K562 (cell line): ENCODE results near the gene LIMCH1. TPM values are rescaled to one million over a fixed set of nuclear protein-coding genes. Genes with fewer than 3 reads are reported as not detected.

Experiments used
- ATAC-seq: fragments of 200-7000 bp; cut with Tn5 transposase; 3 replicates; pipeline ENCODE4 v1.9.1; 2020; ENCODE audit warnings: moderate library complexity
- BruUV-seq: library from RNA; stranded (reverse); fragments of 400-500 nt; replicated peaks from 2 replicates; lab custom pipeline; 2021; lab: Mats Ljungman, UMichigan
- CTCF ChIA-PET: fragments of 300-600 bp; formaldehyde crosslinking; extraction: SDS; loops from one replicate; lab custom pipeline; 2021; ENCODE audit warnings: low intra/inter-chr PET ratio; lab: Yijun Ruan, JAX
- POLR2A ChIA-PET: fragments of 300-600, 350-650 bp; sonication (Branson Sonifier 250); formaldehyde crosslinking; extraction: SDS; loops from one replicate; lab custom pipeline; 2021; ENCODE audit warnings: antibody characterized with exemption, inconsistent platforms; lab: Yijun Ruan, JAX
- DNase-seq, 4 experiments: peaks; one replicate each; pipeline versions ENCODE4 v3.0.0 to v3.0.0-alpha.2; 2011 to 2018; ENCODE audit warnings: low spot score in 3 of 4, mixed read lengths in 3 of 4; ENCODE audit errors: extremely low read depth in 1 of 4
- FAIRE-seq: peaks from 2 replicates; lab custom pipeline; 2011; peaks lifted over from hg19 to GRCh38; lab: Jason Lieb, UNC
- H2AFZ ChIP-seq: 2 replicates; pipeline ENCODE4 v1.6.0; 2011; ENCODE audit warnings: low read depth, low read length, control low read depth, inconsistent platforms
- H3K27ac ChIP-seq: fragments of 200-600 bp; 3 replicates; pipeline ENCODE4 v1.8.0; 2011; ENCODE audit warnings: low read depth, mild to moderate bottlenecking, control low read depth, inconsistent platforms, low read length, moderate library complexity, mixed read lengths; ENCODE audit errors: extremely low read depth
- H3K27me3 ChIP-seq, 2 experiments: fragments of 300-600 bp in 1 of 2; 2 replicates in 1 of 2; 3 replicates in 1 of 2; pipeline versions ENCODE4 v1.6.0 to v1.8.0; 2011; ENCODE audit warnings: inconsistent platforms in 2 of 2, low read length in 2 of 2, mild to moderate bottlenecking in 1 of 2, mixed read lengths in 1 of 2, moderate library complexity in 1 of 2; ENCODE audit not compliant: control insufficient read depth in 2 of 2, insufficient read depth in 2 of 2
- H3K36me3 ChIP-seq: fragments of 300-600 bp; 3 replicates; pipeline ENCODE4 v1.8.0; 2011; ENCODE audit warnings: mild to moderate bottlenecking, low read length, inconsistent platforms; ENCODE audit not compliant: control insufficient read depth, insufficient read depth
- H3K4me1 ChIP-seq, 2 experiments: fragments of 200-600 bp in 1 of 2; replicated peaks in 1 of 2; 2 replicates in 1 of 2; 3 replicates in 1 of 2; pipeline versions ENCODE4 v1.5.1 to v1.8.0; 2011; ENCODE audit warnings: inconsistent platforms in 2 of 2, low read length in 2 of 2, mild to moderate bottlenecking in 1 of 2, mixed read lengths in 1 of 2, moderate library complexity in 1 of 2; ENCODE audit not compliant: control insufficient read depth in 2 of 2, insufficient read depth in 2 of 2
- H3K4me2 ChIP-seq: 2 replicates; pipeline ENCODE4 v1.6.1; 2011; ENCODE audit warnings: low read length, control low read depth, inconsistent platforms, mixed read lengths; ENCODE audit not compliant: insufficient read depth
- H3K4me3 ChIP-seq: fragments of 200-600 bp; sonication (generic), shearing (Covaris generic); 2 replicates; pipeline ENCODE4 v1.5.1; 2016; ENCODE audit warnings: control low read depth, inconsistent platforms
- H3K79me2 ChIP-seq: fragments of 200-600 bp; 3 replicates; pipeline ENCODE4 v1.8.0; 2011; ENCODE audit warnings: low read length, inconsistent platforms; ENCODE audit not compliant: control insufficient read depth, insufficient read depth
- H3K9ac ChIP-seq, 2 experiments: 2 replicates each; pipeline versions ENCODE4 v1.6.0 to v1.6.1; 2011; ENCODE audit warnings: low read depth in 2 of 2, low read length in 2 of 2, control low read depth in 1 of 2, inconsistent platforms in 1 of 2, mild to moderate bottlenecking in 1 of 2, mixed read lengths in 1 of 2; ENCODE audit not compliant: insufficient read depth in 1 of 2
- H3K9me1 ChIP-seq: one replicate; pipeline ENCODE4 v1.6.0; 2011; ENCODE audit warnings: inconsistent platforms, mild to moderate bottlenecking, low read length, moderate library complexity; ENCODE audit not compliant: control insufficient read depth, insufficient read depth
- H3K9me3 ChIP-seq: replicated peaks from 2 replicates; pipeline ENCODE4 v1.5.1; 2011; ENCODE audit warnings: low read depth, low read length, inconsistent platforms; ENCODE audit not compliant: control insufficient read depth, insufficient read depth
- H4K20me1 ChIP-seq: replicated peaks from 2 replicates; pipeline ENCODE4 v1.6.1; 2011; ENCODE audit warnings: low read length, inconsistent platforms, mixed read lengths; ENCODE audit not compliant: control insufficient read depth, insufficient read depth
- CHD4 ChIP-seq: fragments of 200-600 bp; sonication (generic); IDR thresholded peaks from 3 replicates; pipeline ENCODE4 v1.6.1; 2012; ENCODE audit warnings: low read depth, mild to moderate bottlenecking, mixed read lengths, low read length, inconsistent platforms; ENCODE audit not compliant: insufficient read depth, insufficient replicate concordance, poor library complexity, severe bottlenecking
- FOXJ3 ChIP-seq: sonication (generic); formaldehyde crosslinking; IDR thresholded peaks from 2 replicates; pipeline ENCODE4 v1.4.0; 2020; ENCODE audit warnings: mild to moderate bottlenecking, missing genetic modification reagents
- FOXK1 ChIP-seq: sonication (generic); formaldehyde crosslinking; IDR thresholded peaks from 2 replicates; pipeline ENCODE4 v1.8.0; 2022; ENCODE audit warnings: missing genetic modification reagents, mild to moderate bottlenecking, borderline replicate concordance
- GATAD2A ChIP-seq: fragments of 450-650 bp; IDR thresholded peaks from 2 replicates; pipeline ENCODE4 v1.6.1; 2017
- HDAC8 ChIP-seq: fragments of 450-650 bp; IDR thresholded peaks from 2 replicates; pipeline ENCODE4 v1.6.1; 2016; ENCODE audit warnings: mild to moderate bottlenecking, missing genetic modification characterization, moderate library complexity, missing compliant biosample characterization
- HIVEP1 ChIP-seq: fragments of 250-450 bp; sonication (Bioruptor Pico); IDR thresholded peaks from 2 replicates; pipeline ENCODE4 v1.4.0; 2020; ENCODE audit warnings: mild to moderate bottlenecking
- NFRKB ChIP-seq: fragments of 450-650 bp; IDR thresholded peaks from 2 replicates; pipeline ENCODE4 v1.6.1; 2016; ENCODE audit warnings: low read depth
- SIN3B ChIP-seq: fragments of 450-650 bp; IDR thresholded peaks from 2 replicates; pipeline ENCODE4 v1.6.1; 2017; ENCODE audit warnings: low read depth, mild to moderate bottlenecking, moderate library complexity
- SLC30A9 ChIP-seq: fragments of 250-450 bp; sonication (Bioruptor Pico); IDR thresholded peaks from 2 replicates; pipeline ENCODE4 v1.8.0; 2022; ENCODE audit warnings: mild to moderate bottlenecking, moderate library complexity
- SMARCA5 ChIP-seq: fragments of 450-650 bp; IDR thresholded peaks from 2 replicates; pipeline ENCODE4 v1.6.1; 2016
- XRCC4 ChIP-seq: IDR thresholded peaks from one replicate; pipeline ENCODE4 v1.6.1; 2011; ENCODE audit not compliant: insufficient read depth, insufficient read length; ENCODE audit errors: extremely low read depth
- ZEB2 ChIP-seq: fragments of 450-650 bp; IDR thresholded peaks from 2 replicates; pipeline ENCODE4 v1.6.1; 2016
- ZFP30 ChIP-seq: fragments of 250-450 bp; sonication (Bioruptor Pico); IDR thresholded peaks from 2 replicates; pipeline ENCODE4 v1.8.0; 2022; ENCODE audit warnings: moderate library complexity, mild to moderate bottlenecking, inconsistent platforms, borderline replicate concordance
- ZNF175 ChIP-seq: fragments of 200-800 bp; sonication (Bioruptor generic); IDR thresholded peaks from 2 replicates; pipeline ENCODE4 v1.6.1; 2016; ENCODE audit warnings: low read depth, mild to moderate bottlenecking, missing genetic modification characterization, missing compliant biosample characterization
- ZNF384 ChIP-seq: IDR thresholded peaks from 2 replicates; pipeline ENCODE4 v1.6.1; 2012; ENCODE audit warnings: low read depth, low read length, improper control_type of control experiment
- ZNF436 ChIP-seq: fragments of 250-450, 450-650 bp; sonication (Bioruptor Pico); formaldehyde crosslinking; IDR thresholded peaks from 2 replicates; pipeline ENCODE4 v1.7.0; 2020; ENCODE audit warnings: mild to moderate bottlenecking
- ZNF561 ChIP-seq: fragments of 450-650 bp; formaldehyde crosslinking; conservative IDR thresholded peaks from 2 replicates; pipeline ENCODE4 v1.4.0; 2020; ENCODE audit warnings: mild to moderate bottlenecking, moderate library complexity
- ZNF584 ChIP-seq: fragments of 200-800 bp; sonication (Bioruptor generic); IDR thresholded peaks from 2 replicates; pipeline ENCODE4 v1.6.1; 2016; ENCODE audit warnings: low read depth, mild to moderate bottlenecking, missing genetic modification characterization, missing compliant biosample characterization
- WGBS: fragments of 100-300 bp; shearing (Covaris generic); methylation state at CpG from one replicate; pipeline ENCODE4 v1.1.6; 2016; ENCODE audit warnings: low coverage, mixed read lengths; ENCODE audit not compliant: insufficient coverage; ENCODE audit errors: missing lambda C conversion rate; 5-methylcytosine and 5-hydroxymethylcytosine counted together
- in situ Hi-C: fragments of 300-500 bp; cut with MboI; formaldehyde crosslinking; loops from 4 replicates; pipeline ENCODE4 v1.15.0; 2018; ENCODE audit warnings: inconsistent platforms, mixed read lengths
- intact Hi-C: fragments of 100-400 bp; cut with micrococcal nuclease; formaldehyde crosslinking; loops from 2 replicates; pipeline ENCODE4 v1.14.2; 2022
- polyA plus RNA-seq, 8 experiments: library from polyadenylated mRNA; depleted of rRNA in 4 of 8; stranded (reverse) in 5 of 8; unstranded in 3 of 8; fragments of >200 nt; fragmentation: Nextera tagmentation in 2 of 8; fragmentation: Illumina TruSeq in 1 of 8; extraction: Ambion mirVana in 2 of 8; extraction: Trizol in 1 of 8; gene quantifications; 2 replicates each; pipeline versions ENCODE4 v1.2.1 to v1.2.3, GENCODE V29; 2011 to 2014; ENCODE audit warnings: inconsistent platforms in 1 of 8, missing spikeins in 1 of 8
- total RNA-seq, 7 experiments: library from RNA; depleted of rRNA in 6 of 7; stranded (reverse); fragments of >200 nt in 6 of 7; fragmentation: Illumina TruSeq in 2 of 7; extraction: Trizol in 2 of 7; gene quantifications; 2 replicates each; pipeline versions ENCODE4 v1.2.1 to v1.2.3, GENCODE V29; 2011 to 2021; ENCODE audit warnings: low replicate concordance in 1 of 7
- TF ChIP-seq, protein P1 (sequence below): fragments of 250-450 bp; sonication (Bioruptor Pico); IDR thresholded peaks from 2 replicates; pipeline ENCODE4 v1.6.1; 2021; ENCODE audit warnings: mild to moderate bottlenecking
- TF ChIP-seq, protein P2 (sequence below): fragments of 250-450 bp; sonication (Bioruptor Pico); IDR thresholded peaks from 2 replicates; pipeline ENCODE4 v1.4.0; 2020; ENCODE audit warnings: mild to moderate bottlenecking, moderate library complexity

Gene LIMCH1
- total and polyA plus RNA-seq, 9 of the 15 experiments (the other 6 are each of a cell fraction or from before 2014, with no cell fraction given): 0.35 TPM; not detected in 8

DNA sequence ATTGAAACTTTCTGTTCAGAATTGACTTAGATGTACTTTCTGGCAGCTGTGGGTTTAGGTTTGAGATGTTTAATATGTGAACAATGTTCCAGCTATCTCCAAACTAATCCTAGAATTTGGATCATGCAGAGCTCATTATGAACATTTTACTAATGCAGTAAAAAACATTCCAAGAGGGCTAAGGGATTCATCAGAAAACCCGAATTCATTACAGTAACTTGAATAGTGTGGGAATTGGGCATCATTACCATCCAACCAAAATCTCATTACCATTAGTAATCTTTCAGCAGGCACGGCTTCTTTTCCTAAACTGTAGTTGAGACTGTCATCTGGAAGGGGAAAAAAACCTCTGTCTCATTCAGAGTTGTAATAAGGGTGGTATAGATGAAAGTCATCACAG lies 91.0 kb downstream of the LIMCH1 start:
- no peak for FAIRE-seq
- Histone ChIP-seq H2AFZ (no peak overlapping the region), H3K4me2 (no peak overlapping the region), H3K79me2 (no peaks in the 10 kb centered on the region), H3K9me1 (no peaks in the 10 kb centered on the region), H3K27ac (no peak overlapping the region), H3K9ac (no peak overlapping the region), H3K36me3 (no peaks in the 10 kb centered on the region), H3K9me3 (no peaks in the 10 kb centered on the region), H3K4me1 (no peaks in the 10 kb centered on the region), H3K4me3 (no peak overlapping the region), H3K27me3 (peaks cover 0 to 3% of the 10 kb centered on the region in 2 experiments; a peak in 1 of 5 replicates), H4K20me1 (no peaks in the 10 kb centered on the region)
- ChIA-PET CTCF (no interaction called here), POLR2A (no interaction called here)
- BruUV-seq: no TSS peak
- no peak for TF ChIP-seq SLC30A9 (CRISPR knock-in tag)
- no peak for TF ChIP-seq SMARCA5
- no peak for TF ChIP-seq ZNF584
- no peak for TF ChIP-seq ZNF436 (CRISPR knock-in tag)
- TF ChIP-seq XRCC4: no peak
- TF ChIP-seq, protein P1, sequence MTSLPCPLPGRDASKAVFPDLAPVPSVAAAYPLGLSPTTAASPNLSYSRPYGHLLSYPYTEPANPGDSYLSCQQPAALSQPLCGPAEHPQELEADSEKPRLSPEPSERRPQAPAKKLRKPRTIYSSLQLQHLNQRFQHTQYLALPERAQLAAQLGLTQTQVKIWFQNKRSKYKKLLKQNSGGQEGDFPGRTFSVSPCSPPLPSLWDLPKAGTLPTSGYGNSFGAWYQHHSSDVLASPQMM (CRISPR knock-in tag): no peak
- TF ChIP-seq NFRKB: no peak
- TF ChIP-seq ZNF175 (CRISPR knock-in tag): no peak
- no peak for TF ChIP-seq CHD4
- no peak for TF ChIP-seq ZEB2
- TF ChIP-seq FOXJ3 (CRISPR knock-in tag): no peak
- no peak for TF ChIP-seq ZFP30 (CRISPR knock-in tag)
- no peak for TF ChIP-seq ZNF384
- TF ChIP-seq SIN3B: no peak
- no peak for TF ChIP-seq HIVEP1
- TF ChIP-seq HDAC8 (tag): no peak
- TF ChIP-seq FOXK1 (CRISPR knock-in tag): no peak
- no peak for TF ChIP-seq GATAD2A
- TF ChIP-seq ZNF561 (CRISPR knock-in tag): no peak
- TF ChIP-seq, protein P2, sequence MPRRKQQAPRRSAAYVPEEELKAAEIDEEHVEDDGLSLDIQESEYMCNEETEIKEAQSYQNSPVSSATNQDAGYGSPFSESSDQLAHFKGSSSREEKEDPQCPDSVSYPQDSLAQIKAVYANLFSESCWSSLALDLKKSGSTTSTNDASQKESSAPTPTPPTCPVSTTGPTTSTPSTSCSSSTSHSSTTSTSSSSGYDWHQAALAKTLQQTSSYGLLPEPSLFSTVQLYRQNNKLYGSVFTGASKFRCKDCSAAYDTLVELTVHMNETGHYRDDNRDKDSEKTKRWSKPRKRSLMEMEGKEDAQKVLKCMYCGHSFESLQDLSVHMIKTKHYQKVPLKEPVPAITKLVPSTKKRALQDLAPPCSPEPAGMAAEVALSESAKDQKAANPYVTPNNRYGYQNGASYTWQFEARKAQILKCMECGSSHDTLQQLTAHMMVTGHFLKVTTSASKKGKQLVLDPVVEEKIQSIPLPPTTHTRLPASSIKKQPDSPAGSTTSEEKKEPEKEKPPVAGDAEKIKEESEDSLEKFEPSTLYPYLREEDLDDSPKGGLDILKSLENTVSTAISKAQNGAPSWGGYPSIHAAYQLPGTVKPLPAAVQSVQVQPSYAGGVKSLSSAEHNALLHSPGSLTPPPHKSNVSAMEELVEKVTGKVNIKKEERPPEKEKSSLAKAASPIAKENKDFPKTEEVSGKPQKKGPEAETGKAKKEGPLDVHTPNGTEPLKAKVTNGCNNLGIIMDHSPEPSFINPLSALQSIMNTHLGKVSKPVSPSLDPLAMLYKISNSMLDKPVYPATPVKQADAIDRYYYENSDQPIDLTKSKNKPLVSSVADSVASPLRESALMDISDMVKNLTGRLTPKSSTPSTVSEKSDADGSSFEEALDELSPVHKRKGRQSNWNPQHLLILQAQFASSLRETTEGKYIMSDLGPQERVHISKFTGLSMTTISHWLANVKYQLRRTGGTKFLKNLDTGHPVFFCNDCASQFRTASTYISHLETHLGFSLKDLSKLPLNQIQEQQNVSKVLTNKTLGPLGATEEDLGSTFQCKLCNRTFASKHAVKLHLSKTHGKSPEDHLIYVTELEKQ: no peak
- WGBS: 0% methylated on average over 2 of the region's 2 CpGs
- in situ Hi-C loops: no loop called here
- ATAC-seq: no peak
- no peak for DNase-seq
- intact Hi-C loops: no loop called here
